ENCODE results near the gene TNNT1.

The TNNT1 gene

DNA sequence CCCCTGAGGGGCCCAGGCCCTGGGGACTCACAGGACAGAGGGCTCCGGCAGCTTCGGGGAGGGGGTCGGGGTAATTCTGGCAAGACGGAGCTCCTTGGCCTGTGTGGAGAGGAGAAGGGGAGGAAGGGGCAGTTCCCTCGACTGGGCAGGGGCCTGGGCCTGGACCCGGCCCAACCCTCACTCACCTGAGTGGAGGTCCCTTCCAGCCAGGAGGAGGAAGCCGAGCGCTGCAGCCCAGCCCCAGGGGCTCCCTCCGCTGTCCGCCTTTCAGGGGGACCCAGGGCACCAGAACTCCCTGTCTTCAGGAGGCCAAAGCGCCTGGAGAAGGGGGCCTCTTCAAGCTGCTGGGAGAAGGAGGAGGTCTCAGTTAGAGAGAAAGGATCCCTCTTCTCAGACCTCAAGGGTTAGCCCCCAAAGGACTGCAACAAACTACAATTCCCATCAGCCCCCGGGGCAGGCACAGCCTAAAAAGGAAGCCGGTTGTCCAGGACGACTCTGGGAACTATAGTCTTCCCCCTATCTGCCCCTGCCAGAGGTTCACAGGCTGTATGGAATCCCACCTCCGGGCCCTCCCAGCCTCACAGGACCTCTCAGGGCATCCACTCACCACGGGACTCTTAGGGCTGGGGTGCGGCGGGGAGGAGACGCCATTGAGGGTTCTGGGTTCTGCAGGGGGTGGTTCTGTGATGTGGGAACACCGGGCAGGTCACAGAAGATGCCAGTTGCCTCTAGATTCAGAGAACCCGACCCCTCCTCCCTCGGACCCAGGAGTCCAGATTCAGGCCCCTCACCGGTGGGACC lies 53.5 kb downstream of the TNNT1 start (continued):
- no peak for TF ChIP-seq ZNF843 (tag by site-specific recombination; IDR thresholded peaks at IDR 0.05)
- TF ChIP-seq RBAK (tag by site-specific recombination; IDR thresholded peaks at IDR 0.05), result no peak
- TF ChIP-seq ZBTB17 (tag by site-specific recombination; IDR thresholded peaks at IDR 0.05), result 0 out of 2 replicates have a peak, but pooled peaks have one; percentile 32
- TF ChIP-seq HOXC10 (CRISPR knock-in tag; IDR thresholded peaks at IDR 0.05), result 0 out of 2 replicates have a peak, but pooled peaks have one; percentile 79
- TF ChIP-seq, protein P1, sequence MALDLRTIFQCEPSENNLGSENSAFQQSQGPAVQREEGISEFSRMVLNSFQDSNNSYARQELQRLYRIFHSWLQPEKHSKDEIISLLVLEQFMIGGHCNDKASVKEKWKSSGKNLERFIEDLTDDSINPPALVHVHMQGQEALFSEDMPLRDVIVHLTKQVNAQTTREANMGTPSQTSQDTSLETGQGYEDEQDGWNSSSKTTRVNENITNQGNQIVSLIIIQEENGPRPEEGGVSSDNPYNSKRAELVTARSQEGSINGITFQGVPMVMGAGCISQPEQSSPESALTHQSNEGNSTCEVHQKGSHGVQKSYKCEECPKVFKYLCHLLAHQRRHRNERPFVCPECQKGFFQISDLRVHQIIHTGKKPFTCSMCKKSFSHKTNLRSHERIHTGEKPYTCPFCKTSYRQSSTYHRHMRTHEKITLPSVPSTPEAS (tag by site-specific recombination; IDR thresholded peaks at IDR 0.05), result 0 out of 2 replicates have a peak, but pooled peaks have one; percentile 28
- TF ChIP-seq, protein P2, sequence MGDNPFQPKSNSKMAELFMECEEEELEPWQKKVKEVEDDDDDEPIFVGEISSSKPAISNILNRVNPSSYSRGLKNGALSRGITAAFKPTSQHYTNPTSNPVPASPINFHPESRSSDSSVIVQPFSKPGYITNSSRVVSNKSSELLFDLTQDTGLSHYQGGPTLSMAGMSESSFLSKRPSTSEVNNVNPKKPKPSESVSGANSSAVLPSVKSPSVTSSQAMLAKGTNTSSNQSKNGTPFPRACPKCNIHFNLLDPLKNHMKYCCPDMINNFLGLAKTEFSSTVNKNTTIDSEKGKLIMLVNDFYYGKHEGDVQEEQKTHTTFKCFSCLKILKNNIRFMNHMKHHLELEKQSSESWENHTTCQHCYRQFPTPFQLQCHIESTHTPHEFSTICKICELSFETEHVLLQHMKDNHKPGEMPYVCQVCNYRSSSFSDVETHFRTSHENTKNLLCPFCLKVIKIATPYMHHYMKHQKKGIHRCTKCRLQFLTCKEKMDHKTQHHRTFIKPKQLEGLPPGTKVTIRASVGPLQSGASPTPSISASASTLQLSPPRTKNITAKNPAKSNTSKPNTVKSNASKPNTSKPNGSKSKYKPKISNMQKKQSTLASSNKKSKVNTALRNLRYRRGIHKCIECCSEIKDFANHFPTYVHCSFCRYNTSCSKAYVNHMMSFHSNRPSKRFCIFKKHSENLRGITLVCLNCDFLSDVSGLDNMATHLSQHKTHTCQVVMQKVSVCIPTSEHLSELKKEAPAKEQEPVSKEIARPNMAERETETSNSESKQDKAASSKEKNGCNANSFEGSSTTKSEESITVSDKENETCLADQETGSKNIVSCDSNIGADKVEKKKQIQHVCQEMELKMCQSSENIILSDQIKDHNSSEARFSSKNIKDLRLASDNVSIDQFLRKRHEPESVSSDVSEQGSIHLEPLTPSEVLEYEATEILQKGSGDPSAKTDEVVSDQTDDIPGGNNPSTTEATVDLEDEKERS (tag by site-specific recombination; IDR thresholded peaks at IDR 0.05), result no peak
- TF ChIP-seq SP2 (tag by site-specific recombination; IDR thresholded peaks at IDR 0.05), result 0 out of 2 replicates have a peak, but pooled peaks have one; percentile 16
- no peak for TF ChIP-seq ZNF510 (tag by site-specific recombination; IDR thresholded peaks at IDR 0.05; ENCODE audit: insufficient replicate concordance)
- TF ChIP-seq ZNF274 (IDR thresholded peaks at IDR 0.05; ENCODE audit: low read length), result no peak
- no peak for TF ChIP-seq ZNF274 (tag by site-specific recombination; IDR thresholded peaks at IDR 0.05; ENCODE audit: borderline replicate concordance)
- no peak for TF ChIP-seq MYNN (tag by site-specific recombination; IDR thresholded peaks at IDR 0.05; ENCODE audit: borderline replicate concordance)
- no peak for TF ChIP-seq ZSCAN23 (tag by site-specific recombination; IDR thresholded peaks at IDR 0.05)
- no peak for TF ChIP-seq ZNF354C (tag by site-specific recombination; IDR thresholded peaks at IDR 0.05; ENCODE audit: borderline replicate concordance, low read depth)
- TF ChIP-seq MEIS1 (CRISPR knock-in tag; IDR thresholded peaks at IDR 0.05; ENCODE audit: borderline replicate concordance), result no peak
- TF ChIP-seq ZBTB20 (tag by site-specific recombination; IDR thresholded peaks at IDR 0.05), result no peak
- TF ChIP-seq IKZF3 (tag by site-specific recombination; IDR thresholded peaks at IDR 0.05), result no peak
- no peak for TF ChIP-seq KLF1 (tag by site-specific recombination; IDR thresholded peaks at IDR 0.05)
- TF ChIP-seq, protein P3, sequence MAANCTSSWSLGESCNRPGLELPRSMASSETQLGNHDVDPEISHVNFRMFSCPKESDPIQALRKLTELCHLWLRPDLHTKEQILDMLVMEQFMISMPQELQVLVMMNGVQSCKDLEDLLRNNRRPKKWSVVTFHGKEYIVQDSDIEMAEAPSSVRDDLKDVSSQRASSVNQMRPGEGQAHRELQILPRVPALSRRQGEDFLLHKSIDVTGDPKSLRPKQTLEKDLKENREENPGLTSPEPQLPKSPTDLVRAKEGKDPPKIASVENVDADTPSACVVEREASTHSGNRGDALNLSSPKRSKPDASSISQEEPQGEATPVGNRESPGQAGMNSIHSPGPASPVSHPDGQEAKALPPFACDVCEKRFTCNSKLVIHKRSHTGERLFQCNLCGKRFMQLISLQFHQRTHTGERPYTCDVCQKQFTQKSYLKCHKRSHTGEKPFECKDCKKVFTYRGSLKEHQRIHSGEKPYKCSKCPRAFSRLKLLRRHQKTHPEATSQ (tag by site-specific recombination; IDR thresholded peaks at IDR 0.05), result no peak

DNA sequence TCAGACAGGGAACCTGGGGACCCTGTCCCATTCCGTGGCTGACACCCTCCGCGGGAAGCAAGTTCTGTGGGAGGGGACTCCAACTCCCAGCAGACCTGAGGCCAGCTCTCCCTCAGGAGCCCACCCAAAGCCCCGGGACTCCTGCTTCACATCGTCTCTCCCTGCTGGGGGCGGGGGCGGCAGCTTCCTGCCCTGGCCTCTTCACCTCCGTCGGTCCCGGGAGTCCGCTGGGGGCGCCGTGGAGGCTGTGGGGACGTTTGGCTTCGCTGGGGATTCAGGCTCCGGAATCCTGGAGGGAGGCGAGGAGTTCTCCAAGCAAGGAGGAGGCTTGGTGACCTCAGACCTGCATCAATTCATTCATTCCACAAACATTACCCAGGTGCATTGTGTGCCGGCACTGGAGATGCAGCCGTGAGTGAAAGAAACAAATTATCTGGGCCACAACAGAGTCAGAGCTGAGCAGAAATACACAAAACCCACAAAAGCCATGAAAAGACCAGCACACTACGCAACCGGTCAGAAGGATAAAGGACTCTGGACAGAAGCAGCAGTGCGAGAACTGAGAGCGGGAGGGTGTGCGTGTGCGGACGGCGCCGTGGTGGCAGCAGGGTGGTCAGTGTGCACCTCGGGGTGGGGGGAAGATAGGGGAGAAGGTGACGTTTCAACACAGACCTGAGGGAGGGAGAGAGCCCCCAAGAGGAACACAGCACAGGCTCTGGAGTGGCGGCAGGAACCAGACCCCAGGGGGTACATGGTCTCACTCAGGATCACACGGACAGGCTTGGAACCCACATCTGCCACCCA lies 54.3 kb downstream of the TNNT1 start:
- H3K4me3 ChIP-seq (ENCODE audit: low read depth, low read length), result no peak overlapping the region
- no peak overlapping the region for H3K27ac ChIP-seq (ENCODE audit: extremely low read depth, low read depth, low read length)
- H3K9me3 ChIP-seq (ENCODE audit: control insufficient read depth, insufficient read depth, low read depth, low read length), result no peaks in the 10 kb centered on the region
- peaks cover 4 to 46% of the 10 kb centered on the region in 2 experiments; a peak in 2 of 3 replicates for H3K36me3 ChIP-seq (ENCODE audit: control insufficient read depth in 2 of 2, insufficient read depth in 1 of 2, low read length in 2 of 2)
- ChIA-PET CTCF (interaction anchor here (0.6 to 1.8 kb wide), 2 partner anchors 47 to 74 kb away, joined by 4 to 6 read pairs; no protein-coding TSS in a partner anchor), POLR2A (interaction anchor here (2.0 kb wide), 1 partner anchor 23 kb away, joined by 5 read pairs; the partner anchor contains the start of gene PPP1R12C)
- no peaks in the 10 kb centered on the region for H3K4me1 ChIP-seq (ENCODE audit: control insufficient read depth, insufficient read depth, low read length)
- TF ChIP-seq SP2 (tag by site-specific recombination; IDR thresholded peaks at IDR 0.05), result no peak
- TF ChIP-seq ZNF585B (tag by site-specific recombination; IDR thresholded peaks at IDR 0.05), result no peak
- no peak for TF ChIP-seq ZNF48 (tag by site-specific recombination; IDR thresholded peaks at IDR 0.05)
- TF ChIP-seq, protein P2 (tag by site-specific recombination; IDR thresholded peaks at IDR 0.05), result no peak
- no peak for TF ChIP-seq ZNF785 (tag by site-specific recombination; IDR thresholded peaks at IDR 0.05)
- TF ChIP-seq KLF16 (tag by site-specific recombination; IDR thresholded peaks at IDR 0.05), result no peak
- no peak for TF ChIP-seq ZNF658 (tag by site-specific recombination; IDR thresholded peaks at IDR 0.05)
- no peak for TF ChIP-seq ZNF654 (tag by site-specific recombination; IDR thresholded peaks at IDR 0.05; ENCODE audit: low read depth)
- TF ChIP-seq ZNF768 (tag by site-specific recombination; IDR thresholded peaks at IDR 0.05), result no peak
- TF ChIP-seq ZBTB48 (tag by site-specific recombination; IDR thresholded peaks at IDR 0.05), result no peak
- no peak for TF ChIP-seq IKZF3 (tag by site-specific recombination; IDR thresholded peaks at IDR 0.05)
